Hippocampal formation (tissue), 2 donors: Measurements from ENCODE around the gene SMC6.

Source experiments
- DNase-seq, 2 donors: peaks; one replicate each; lab custom pipeline; 2025; lab: John Stamatoyannopoulos, UW

The SMC6 gene, protein sequence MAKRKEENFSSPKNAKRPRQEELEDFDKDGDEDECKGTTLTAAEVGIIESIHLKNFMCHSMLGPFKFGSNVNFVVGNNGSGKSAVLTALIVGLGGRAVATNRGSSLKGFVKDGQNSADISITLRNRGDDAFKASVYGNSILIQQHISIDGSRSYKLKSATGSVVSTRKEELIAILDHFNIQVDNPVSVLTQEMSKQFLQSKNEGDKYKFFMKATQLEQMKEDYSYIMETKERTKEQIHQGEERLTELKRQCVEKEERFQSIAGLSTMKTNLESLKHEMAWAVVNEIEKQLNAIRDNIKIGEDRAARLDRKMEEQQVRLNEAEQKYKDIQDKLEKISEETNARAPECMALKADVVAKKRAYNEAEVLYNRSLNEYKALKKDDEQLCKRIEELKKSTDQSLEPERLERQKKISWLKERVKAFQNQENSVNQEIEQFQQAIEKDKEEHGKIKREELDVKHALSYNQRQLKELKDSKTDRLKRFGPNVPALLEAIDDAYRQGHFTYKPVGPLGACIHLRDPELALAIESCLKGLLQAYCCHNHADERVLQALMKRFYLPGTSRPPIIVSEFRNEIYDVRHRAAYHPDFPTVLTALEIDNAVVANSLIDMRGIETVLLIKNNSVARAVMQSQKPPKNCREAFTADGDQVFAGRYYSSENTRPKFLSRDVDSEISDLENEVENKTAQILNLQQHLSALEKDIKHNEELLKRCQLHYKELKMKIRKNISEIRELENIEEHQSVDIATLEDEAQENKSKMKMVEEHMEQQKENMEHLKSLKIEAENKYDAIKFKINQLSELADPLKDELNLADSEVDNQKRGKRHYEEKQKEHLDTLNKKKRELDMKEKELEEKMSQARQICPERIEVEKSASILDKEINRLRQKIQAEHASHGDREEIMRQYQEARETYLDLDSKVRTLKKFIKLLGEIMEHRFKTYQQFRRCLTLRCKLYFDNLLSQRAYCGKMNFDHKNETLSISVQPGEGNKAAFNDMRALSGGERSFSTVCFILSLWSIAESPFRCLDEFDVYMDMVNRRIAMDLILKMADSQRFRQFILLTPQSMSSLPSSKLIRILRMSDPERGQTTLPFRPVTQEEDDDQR

DNA sequence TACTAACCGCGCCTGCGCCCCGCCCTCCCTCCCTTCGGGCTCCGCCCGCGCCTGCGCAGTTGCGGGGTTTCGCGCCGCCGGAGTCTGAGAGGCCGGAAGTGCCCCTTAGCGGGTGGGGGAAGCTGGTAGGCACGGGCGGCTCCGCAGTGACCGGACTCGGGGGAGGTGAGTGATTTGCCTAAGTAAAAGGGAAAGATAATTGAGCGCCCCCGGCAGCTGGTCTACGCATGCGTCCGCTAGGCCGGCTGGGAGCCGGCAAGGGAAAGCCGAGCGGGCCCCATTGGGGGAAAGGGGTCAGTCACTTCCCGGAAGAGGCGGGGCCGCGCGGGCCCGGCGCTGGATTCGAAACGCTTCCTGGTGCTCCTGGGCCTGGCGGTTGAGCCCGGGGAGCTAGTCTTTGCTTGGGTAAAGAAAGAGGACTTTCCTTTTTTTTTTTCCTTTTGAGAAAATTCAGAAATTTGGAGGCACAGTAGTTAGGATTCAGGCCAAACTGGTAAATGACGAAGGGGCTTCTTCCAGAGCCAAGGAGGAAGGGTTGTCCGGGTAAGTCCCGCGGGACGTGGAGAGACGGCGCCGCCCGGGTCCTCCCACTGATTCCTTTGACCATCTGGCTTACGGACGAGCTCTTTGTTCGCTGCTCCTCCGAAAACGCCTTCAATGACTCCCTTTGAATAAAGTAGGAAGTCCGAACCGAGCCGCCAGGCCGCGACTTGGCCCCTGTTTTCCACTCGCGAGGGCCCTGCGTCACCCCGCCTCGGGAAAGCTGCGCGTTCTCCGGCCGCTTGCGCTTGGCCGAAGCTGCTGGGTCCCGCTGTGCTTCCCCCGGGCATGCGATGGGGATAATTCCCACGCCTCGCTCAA, at the start of gene SMC6, which contains the start of gene GEN1:
Gene SMC6 (minus strand): TSS at position 8 of the 861 bp plus-strand sequence. CDS start 7,864 bp downstream, outside the sequence.
Gene GEN1 (plus strand): TSS at position 336 of the 861 bp plus-strand sequence. CDS start 5,806 bp downstream, outside the sequence.
- peak; percentile 89 to 98 for DNase-seq

DNA sequence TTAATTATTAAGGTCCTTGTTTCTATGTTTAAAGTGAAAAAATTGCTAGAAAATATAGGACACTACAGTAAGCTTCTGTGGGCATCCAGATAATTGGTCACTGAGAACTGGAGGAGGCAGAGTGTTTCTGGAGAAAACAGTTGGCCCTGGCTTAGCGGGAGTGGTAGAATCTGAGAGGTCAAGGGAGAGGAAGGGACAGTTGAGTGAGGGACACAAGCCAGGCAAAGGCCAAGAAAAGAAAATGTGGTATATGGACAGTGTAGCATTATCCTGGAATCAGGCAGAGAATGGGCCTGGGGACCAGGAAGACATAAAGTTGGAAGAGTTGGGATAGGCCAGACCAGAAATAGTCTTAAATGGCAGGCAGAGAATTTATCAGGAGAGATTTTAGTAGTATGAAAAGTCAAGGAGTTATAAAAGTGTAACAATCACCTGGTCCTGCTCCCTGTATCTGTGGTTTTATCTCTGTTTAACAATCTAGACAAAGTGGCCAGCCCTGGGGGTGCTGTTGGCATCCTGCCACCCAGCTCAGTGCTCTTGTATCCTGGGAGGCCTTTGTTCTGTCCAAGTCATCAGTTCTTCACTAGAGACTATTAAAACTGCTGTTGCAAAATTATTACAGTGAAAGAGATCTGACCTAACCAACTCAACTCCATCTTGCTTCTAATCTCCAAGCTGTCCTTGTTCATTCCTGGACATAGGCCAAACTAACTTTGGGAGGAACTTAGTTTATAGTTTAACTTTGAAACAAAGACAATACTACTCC, 47.3 kb upstream of the SMC6 start:
- no peak for DNase-seq

DNA sequence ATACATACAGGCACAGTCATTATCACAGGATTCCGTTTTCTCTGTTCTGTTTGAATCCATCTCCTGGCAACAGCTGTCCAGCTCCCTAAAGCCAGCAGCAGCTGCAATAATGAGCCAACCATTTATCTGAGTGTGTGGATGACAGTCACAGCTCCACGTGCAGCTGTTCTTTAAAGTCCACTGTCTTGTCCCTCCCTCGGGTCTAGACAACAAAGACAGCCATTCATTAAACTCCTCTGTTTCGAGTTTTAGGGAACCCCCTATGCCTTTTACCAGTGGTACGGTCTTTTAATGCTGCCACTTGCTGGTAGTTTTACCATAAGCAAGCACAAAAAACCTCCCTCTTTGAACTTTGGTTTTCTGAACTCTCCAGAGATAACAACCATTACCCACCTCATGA, 46.6 kb upstream of the SMC6 start:
- DNase-seq = no peak

DNA sequence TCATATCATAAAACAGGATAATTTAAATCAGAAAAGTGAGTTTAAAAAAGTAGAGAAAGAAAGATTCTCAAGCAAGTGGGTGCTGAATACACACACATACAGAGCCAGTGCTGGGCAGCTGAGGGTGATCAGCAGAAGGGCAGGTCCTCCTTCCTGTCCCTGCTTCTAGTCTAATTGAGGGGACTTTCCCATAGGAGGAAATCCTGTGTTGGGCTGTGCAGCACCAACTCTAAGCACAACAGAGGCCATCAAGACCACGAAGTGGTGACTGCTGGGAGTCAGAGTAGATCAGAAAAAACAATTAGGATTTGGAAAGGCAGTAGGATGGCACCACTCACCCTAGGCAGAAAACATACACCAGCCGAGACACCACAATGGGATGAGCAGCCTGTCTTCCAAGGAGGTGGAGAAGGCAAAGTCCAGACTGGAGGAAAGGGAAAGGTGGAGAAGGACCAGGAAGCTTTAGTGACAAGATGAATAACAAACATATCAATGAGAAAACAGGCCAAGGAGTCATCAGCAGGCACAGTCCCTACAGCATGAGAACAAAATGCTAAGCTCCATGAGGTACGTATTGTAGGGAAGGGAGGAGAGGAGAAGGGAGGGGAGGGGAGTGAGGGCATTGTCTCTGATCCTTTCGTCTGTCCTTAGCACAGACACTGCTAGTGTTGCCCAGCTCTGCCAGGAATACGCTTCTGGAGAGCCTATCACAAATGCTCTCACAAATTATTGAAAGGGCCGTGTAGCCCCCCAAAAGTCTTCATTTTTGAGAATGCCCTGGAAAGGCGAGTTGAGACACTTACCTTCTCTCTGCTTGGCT, 45.9 kb upstream of the SMC6 start:
- no peak for DNase-seq

DNA sequence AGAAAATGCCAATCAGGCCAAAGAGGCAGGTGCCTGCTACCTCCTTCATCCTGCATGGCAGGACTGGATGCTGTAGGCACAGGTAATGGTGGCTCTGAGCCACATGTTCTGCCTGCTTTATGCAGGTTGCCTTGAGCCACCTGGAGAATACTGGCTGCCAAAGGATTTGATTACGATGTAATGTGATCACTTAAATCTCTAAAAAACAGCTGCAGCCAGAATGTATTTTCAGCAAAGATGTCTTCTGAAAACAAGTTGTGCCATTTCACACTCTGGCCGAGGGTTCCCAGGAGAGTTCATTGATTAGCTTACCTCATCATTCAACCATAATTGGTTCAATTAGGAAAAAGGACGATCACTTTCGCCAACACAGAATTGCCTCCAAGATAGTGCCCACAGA, 44.7 kb upstream of the SMC6 start:
- no peak for DNase-seq

DNA sequence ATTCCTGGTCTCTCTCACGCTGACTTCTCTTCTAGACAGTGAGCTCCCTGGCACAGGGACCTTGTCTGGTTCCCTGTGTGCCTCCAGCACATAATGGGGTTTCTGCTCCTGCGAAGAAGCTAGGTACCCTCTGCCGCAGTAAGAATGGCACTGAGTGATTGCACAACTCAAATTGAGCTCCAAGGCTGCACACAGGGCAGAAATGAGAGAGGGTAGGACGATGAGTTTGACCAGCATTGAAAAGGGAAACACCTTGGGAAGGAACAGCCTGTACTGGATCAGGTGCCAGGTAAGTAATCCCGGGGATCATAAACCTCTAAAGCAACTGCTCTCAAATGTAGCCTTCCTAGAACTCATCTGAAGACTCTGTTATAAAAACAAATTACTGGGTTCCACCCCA, 41.7 kb upstream of the SMC6 start:
- DNase-seq = no peak

DNA sequence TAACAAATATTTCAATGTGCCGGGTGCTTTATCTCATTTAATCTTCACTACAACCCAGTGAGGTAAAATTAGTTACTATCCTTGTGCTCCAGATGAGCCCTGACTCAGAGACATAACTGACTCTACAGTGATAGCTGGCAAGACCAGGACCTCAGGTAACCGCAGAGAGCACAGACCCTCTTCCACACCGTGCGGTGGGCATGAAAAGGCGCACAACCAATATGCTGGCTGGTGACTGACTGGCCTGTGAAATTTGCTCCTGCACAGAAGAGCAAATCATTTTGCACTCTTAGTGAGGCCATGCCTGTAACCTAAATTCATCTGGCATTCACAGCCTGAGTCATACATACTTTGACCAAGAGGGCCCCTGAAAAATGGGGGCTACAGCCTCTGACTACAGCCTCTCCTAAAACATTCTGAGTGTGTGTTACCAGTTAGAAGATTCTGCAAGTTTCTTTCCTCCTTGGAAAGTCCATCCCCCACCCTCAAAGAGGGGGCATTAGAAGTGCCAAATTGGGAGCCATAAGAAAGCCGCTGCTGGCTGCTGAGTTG, 40.3 kb upstream of the SMC6 start:
- DNase-seq = no peak

DNA sequence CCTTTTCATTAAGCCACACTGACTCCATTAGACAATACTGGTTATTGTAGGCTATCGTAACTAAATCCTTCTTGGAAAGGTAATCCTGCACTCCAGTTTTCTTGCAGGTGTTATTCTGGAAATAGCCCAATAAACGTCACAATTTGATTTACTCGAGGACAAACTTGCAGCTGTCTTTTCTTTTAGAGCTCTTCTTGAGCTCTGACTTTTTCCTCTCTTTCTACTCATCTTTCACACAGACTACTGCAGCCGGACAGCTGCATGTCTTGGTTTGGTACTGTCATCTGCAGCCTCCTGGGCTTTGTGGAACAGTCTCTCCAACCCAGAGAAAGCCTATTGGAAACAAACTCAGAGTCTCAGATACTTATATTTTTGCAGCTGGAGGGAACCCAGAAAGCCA, 39.7 kb upstream of the SMC6 start:
- no peak for DNase-seq

DNA sequence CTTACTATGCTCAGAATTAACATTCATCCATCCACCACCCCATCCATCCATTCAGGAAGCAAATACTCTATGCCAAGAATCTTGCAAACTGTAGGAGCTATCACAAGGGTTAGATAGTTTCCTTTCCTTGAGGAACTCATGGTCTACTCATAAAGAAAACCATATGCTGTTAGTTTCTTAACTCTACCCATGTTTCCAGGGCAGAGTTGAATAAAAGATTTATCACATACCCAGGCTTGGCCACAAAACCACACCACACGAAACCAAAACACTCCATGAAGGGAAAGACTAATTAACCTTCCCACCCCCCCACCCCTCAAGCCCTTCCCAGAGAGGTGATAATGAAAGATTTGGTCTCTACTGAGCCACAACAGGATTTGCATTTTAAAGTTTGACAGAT, 38.9 kb upstream of the SMC6 start:
- DNase-seq = no peak

DNA sequence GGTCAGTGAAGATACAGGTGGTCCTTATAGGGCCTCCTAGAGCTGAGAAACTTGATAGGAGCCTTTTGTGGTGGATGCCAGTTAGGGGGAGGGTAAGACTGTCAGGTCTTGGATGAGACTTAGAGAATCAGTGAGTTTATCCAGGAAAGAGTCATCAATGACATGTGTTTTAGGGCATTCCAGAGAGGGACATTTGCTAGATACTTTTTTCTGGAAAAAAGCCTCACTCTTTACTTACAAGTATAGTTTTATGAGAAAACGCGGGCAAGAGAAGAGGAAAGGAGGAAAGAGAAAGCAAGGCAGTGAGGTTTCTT, 38.2 kb upstream of the SMC6 start:
- DNase-seq = no peak

DNA sequence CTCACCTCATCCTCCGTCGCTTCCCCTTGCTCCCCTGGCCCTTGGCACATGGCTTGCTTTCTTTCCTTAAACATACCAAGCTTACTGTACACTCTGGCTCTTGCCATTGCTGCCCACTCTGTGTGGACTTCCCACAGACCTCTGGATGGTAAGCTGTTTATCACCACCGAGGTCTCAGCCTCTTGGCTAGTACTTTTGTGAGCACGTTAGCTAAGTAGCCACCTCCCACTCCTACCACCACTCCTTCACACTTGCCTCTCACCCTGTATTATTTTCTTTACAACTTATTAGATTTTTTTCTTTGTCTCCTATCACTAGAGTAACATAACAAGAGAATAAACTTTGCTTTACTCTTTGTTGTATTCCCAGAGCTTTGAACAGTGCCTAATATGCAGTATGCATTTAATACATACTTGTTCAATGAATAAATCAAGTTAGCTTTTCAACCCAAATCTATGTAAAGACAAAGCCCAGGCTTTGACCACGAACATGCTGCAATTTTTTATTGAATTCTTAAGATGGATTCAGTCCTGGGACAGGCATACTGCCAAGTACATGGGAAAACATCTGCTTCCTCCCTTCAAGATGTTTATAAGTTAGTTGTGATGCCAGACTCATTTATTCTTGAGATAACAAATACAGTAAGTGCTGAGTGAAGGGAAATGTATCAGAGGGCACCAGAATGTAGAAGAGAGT, 37.7 kb upstream of the SMC6 start:
- no peak for DNase-seq

DNA sequence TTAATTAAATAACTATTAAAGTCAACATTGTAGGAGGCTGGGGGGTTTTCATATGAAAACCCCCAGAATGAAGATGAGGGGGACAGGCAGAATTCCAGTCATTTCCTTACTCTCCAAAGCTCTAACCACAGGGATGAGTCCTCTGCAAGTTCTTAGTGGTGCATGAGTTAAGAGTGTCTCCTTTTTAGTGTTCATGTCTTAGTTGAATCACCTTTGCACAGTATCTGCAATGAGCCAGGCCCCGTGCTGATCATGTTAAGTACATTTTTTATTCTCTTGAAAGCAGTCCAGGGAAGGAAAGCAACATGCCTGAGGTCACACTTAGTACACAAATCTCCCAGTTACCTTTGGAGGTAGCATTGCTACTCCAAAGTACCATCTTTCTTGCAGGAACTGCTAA, 36.9 kb upstream of the SMC6 start:
- no peak for DNase-seq

DNA sequence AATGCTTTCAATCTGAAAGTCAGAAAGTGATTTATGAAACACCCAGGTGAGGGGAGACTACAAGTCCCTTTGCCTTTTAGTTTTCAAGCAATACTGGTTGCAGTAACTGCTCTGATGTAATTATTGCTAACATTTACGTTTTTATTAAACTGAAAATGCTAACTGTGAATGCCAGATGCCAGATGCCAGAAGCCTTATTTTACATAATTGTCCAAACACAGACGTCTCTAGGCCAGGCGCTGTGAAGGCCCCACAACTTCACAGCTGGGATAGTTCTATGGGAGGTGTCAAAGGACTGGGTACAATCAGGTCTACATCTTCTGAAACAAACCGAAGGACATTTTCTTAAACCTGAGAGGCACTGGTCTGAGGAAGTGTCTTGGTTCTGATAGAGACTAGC, 35.2 kb upstream of the SMC6 start:
- no peak for DNase-seq

DNA sequence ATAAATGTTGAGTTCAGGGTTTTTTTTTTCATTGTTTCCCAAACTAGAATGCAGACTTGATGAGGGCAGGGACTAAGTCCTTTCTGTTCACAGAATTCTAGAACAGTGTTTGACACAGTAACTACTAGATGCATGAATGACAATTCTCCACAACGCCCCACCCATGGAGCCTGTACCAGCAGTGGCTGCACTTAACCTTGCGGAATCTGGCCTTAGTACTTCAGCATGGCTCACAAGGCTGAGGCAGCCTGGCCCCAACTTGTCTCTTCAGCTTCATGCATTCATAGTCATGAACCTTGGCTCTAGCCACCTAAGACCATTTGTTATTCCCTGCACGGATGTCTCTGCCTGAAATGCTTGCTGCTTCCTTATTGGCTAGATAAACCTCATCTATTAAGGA, 33.1 kb upstream of the SMC6 start:
- no peak for DNase-seq

DNA sequence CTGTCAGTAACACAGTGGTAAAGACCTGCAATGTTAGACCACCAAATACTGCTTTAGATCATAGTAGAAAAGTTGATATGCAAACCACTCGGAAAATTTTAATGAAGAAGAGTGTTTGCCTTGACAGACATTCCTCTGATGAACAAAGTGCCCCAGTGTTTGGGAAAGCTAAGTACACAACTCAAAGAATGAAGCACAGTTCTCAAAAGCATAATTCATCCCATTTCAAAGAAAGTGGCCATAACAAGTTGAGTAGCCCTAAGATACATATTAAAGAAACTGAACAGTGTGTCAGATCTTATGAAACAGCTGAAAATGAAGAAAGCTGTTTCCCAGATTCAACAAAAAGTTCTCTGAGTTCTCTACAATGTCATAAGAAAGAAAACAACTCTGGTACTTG, 27.9 kb upstream of the SMC6 start:
- DNase-seq = no peak

DNA sequence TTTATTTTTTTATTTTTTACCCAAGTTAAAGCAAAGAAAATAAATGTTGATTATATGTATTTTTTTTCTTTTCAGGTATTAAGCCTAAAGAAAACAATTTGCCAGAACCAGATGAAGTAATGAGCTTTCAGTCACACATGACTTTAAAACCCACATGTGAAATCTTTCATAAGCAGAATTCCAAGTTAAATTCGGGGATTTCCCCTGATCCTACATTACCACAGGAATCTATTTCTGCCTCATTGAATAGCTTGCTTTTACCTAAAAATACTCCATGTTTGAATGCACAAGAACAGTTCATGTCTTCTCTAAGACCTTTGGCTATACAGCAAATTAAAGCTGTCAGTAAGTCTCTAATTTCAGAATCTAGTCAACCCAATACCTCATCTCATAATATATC, 26.9 kb upstream of the SMC6 start:
- DNase-seq = no peak

DNA sequence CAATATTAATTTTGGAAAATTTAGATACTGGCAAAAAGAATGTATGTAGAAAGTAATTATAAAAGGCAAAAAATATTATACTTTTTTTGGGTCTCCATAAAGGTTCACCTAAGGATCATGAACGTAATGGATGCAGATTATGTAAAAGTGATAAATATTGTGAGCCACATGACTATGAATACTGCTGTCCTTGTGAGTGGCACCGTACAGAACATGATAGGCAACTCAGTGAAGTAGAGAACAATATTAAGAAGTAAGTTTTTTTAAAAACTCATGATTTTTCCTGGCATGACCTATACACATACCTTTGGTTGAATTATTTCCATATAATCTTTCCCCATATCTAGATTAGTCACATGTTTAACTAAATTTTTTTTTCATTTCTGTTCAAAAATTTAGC, 18.9 kb upstream of the SMC6 start:
- no peak for DNase-seq

DNA sequence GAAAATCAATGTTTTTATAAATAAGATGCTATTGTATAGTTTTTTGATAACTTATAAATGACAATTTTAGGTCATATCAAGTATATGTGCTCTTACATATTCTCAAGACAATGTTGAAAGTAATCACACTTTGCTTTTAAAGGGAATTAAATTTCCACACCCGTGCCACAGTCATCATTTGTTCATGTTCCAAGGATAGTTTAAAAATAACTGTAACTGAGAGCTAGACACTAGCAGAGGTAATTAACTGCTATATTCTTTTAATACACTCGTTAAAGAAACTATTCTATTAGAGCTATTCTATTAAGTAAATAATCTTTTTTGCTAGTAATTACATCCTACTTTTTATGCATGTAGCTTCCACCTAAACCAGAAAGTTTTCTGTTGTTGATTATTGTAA, 18.3 kb upstream of the SMC6 start:
- DNase-seq = no peak

DNA sequence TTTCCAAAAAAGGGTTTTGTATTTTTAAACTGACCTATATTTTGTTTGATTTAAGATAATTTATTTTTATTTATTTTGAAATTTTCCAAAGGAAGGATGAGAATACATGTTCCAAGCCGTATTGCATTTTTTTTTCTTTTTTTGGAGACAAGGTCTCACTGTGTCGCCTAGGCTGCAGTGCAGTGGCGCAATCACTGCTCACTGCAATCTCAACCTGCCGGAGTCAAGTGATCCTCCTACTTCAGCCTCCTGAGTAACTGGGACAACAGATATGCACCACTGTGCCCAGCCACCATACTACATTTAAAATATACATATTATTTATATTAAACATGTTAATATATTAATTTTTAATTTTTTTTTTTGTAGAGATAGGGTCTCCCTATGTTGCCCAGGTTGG, 15.3 kb upstream of the SMC6 start:
- DNase-seq = no peak
